Astrocyte of the spinal cord (primary cell): ENCODE measurements around the gene OR2T35.
"Not testable (repeated sequence)": the region's sequence is repeated elsewhere in the genome, so short reads cannot be mapped to it uniquely, and the experiment has no call there.

Experiments used
- DNase-seq: peaks from one replicate; pipeline ENCODE4 v3.0.0; 2011; ENCODE audit warnings: low read depth, low spot score
- H3K4me3 ChIP-seq: 2 replicates; pipeline ENCODE4 v1.5.1; 2011; ENCODE audit warnings: low read depth, mild to moderate bottlenecking, low read length, moderate library complexity
- in situ Hi-C: cut with HindIII; loops from 2 replicates; pipeline ENCODE4 v1.10.0; 2017; ENCODE audit warnings: low sequenced_read_pairs
- TF ChIP-seq, protein P1 (sequence below): IDR thresholded peaks from 2 replicates; pipeline ENCODE4 v1.5.1; 2012; ENCODE audit warnings: low read depth, mild to moderate bottlenecking, low read length, inconsistent platforms

Gene OR2T35

DNA sequence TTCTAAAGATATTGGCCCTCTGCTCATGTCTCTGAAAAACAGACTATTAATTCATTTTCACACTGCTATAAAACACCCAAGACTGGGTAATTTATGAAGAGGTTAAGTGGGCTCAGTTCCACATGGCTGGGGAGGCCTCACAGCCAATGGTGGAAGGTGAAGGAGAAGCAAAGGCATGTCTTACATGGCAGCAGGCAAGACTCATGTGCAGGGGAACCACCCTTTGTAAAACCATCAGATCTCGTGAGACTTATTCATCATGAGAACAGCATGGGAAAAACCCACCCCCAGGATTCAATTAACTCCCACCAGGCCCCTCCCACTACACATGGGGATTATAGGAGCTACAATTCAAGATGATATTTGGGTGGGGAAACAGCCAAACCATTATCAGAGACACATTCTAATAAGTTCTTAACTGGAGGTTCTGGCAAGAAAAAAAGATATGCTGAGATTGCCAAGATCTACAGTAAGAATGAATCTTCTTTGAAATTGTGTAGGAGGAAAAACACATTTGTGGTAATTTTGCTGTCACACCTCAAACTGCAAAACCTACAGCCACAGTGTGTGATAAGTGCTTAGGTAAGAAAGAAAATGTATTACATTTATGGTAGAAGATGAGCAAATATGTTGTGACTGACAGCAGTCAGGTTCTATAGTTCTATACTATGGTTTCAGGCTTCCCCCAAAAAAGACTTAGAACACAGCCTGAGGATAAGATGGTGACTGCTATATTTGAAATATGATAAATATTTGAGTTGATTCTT is 3.9 kb upstream of the OR2T35 start:
- DNase-seq, in situ Hi-C loops, H3K4me3 ChIP-seq: not testable (repeated sequence)

DNA sequence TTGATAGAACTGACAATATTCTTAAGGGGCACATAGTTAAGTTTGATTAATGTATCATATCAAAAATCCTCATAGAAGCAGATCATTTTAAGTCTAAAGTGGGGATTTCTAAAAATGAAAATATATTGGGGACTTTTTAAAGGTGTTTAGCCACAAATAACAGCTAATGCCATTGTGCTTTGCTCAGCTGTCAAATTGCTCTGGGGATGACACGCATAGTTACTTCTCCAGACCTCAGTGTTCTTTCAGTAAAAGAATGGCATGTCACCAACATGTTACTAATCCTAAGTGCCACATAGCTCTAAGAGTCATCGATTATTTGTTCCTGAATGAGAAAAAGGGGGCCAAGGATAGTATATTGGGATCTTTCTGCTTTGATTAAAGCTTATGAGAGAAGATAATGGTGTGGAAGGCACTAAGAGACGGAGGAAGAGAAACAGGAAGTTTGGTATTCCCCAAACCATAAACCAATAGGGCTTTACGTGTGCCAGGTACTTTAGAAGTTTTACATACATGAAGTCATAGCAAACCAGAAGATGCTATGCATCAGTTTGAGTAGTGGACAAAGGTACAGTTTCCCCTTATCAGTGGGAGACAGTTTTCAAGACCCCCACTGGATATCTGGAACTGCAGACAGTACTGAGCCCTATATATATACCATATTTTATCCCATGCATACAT is 2.0 kb downstream of the OR2T35 start:
- H3K4me3 ChIP-seq, in situ Hi-C loops, DNase-seq: not testable (repeated sequence)

DNA sequence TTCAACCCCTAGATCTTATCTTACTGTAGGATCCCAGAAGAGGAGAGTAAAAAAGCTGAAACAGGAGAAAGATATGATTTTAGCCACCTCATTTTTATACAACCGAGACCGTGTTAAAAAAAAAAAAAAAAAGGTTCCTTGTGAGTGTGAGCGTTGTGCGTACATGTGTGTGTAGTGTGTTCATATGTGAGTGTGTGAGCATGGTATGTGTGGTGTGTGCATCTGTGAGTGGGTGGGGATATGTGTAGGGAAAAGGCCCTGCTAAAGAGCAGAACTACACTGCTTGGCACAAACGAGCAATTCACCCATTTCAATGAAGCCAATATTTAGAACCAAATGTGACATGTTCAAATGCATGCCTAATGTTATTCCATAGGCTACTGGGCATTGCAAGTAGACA is 3.5 kb downstream of the OR2T35 start:
- DNase-seq, H3K4me3 ChIP-seq, in situ Hi-C loops: not testable (repeated sequence)

DNA sequence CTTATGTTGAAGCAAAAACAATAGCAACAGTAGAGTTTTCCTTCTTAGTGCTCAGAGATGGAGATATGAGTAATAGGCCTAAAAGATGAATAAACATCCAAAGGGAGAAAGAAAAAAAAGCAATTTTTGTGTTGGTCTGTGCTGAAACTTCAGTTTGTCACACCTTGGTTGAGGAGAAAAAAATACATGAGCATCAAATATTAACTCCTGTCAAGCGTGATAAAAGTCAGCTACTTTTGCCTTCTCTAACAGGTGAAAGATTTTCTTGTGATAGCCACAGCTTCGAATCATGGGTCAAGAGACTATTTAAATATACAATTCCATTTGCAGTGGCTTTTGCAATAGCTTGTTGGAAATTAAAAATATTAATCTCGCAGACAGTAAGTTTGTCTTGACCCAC is 4.2 kb downstream of the OR2T35 start:
- in situ Hi-C loops, DNase-seq, H3K4me3 ChIP-seq: not testable (repeated sequence)

DNA sequence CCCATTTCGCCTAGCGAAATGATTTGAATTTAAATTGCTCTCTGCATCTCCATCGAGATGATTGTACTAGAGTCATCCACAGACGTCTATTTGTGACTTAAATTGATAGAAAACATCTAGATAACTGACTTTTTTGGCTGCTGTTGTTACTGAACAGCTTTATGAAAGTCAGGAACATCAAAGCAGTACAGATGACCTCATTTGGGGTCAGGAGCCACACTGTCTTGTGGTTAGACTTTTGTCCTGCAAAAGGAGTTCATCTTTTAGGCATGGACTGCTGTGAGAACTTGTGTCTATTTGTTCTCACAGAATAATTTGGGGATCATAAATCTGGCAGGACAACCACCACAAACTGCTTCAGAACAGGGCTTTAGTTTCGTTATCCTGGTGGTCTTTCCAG is 5.4 kb downstream of the OR2T35 start:
- in situ Hi-C loops, H3K4me3 ChIP-seq, DNase-seq: not testable (repeated sequence)

DNA sequence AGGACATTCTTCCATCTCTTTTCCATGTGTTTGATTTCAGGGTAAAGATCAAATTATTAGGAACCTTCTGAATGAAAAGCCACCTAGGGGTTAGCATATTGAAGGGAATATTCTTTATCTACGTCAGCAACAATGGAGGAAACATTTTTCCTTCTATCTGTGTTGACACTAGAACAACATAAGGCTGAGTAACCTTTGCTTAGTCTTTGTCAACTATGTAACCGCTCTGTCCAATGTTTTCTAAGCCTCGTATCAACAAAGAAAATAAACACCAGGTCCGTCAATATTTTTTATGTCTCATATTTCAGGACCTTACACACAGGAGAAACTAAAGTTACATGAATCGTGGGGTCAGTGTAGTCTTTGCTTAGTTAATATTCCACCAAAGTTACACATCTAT is 8.5 kb downstream of the OR2T35 start:
- in situ Hi-C loops, DNase-seq: not testable (repeated sequence)

DNA sequence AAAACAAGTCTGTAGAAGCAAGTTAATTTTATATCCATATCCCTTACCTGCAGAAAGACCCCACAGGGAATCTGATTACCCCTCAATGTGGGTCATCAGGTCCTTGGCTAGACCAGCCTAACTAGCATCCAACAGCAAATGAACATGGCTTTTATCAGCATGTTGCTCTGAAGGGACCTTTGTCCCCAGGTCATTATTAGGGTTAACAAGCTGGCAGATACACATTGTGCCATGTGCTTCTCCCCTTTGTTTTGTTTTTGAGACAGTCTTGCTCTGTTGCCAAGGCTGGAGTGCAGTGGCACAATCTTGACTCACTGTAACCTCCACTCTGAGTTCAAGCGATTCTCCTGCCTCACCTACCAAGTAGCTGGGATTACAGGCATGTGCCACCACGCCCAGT is 10.1 kb downstream of the OR2T35 start, which contains the start of gene OR2T11:
Gene OR2T11, minus strand, starts transcription at position 101 of the 400 bp plus-strand sequence. CDS start 7,963 bp downstream, outside the sequence.
- H3K4me3 ChIP-seq, DNase-seq, in situ Hi-C loops: not testable (repeated sequence)

More for the DNA sequence above, 8.5 kb downstream of the OR2T35 start:
- H3K4me3 ChIP-seq, result not testable (repeated sequence)

DNA sequence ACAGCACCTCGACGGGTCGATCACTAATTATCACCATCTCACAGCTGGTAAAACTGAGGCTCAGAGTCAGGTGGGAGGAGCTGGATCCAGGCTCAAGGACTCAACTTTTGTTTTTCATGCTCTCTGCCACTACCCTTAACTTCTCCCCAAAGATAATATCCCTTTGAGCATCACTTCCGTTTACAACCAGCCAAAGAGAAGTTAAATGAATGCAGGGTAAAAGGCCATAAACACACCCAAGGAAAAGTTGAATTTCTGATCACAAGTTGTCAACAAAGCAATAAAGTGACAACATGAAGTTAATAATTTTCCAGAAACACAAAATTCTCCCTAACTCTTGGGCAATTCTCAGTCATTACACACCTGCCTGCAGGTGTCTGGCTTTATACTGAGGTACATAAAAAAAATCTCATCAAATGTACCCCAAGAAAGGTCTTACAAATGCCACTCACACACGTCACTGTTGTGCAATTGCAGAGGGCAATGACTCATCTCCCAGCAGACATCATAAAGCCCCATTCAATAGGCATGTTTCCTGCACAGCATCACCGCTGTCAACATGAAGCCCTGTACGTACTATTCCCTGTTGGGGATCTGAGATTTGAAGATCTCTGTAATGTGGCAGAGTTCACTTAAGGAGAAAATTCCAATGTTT is 13.6 kb downstream of the OR2T35 start:
- in situ Hi-C loops, result no loop called here
- TF ChIP-seq, protein P1, sequence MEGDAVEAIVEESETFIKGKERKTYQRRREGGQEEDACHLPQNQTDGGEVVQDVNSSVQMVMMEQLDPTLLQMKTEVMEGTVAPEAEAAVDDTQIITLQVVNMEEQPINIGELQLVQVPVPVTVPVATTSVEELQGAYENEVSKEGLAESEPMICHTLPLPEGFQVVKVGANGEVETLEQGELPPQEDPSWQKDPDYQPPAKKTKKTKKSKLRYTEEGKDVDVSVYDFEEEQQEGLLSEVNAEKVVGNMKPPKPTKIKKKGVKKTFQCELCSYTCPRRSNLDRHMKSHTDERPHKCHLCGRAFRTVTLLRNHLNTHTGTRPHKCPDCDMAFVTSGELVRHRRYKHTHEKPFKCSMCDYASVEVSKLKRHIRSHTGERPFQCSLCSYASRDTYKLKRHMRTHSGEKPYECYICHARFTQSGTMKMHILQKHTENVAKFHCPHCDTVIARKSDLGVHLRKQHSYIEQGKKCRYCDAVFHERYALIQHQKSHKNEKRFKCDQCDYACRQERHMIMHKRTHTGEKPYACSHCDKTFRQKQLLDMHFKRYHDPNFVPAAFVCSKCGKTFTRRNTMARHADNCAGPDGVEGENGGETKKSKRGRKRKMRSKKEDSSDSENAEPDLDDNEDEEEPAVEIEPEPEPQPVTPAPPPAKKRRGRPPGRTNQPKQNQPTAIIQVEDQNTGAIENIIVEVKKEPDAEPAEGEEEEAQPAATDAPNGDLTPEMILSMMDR, result no peak
- H3K4me3 ChIP-seq, result no peak overlapping the region
- DNase-seq, result no peak

DNA sequence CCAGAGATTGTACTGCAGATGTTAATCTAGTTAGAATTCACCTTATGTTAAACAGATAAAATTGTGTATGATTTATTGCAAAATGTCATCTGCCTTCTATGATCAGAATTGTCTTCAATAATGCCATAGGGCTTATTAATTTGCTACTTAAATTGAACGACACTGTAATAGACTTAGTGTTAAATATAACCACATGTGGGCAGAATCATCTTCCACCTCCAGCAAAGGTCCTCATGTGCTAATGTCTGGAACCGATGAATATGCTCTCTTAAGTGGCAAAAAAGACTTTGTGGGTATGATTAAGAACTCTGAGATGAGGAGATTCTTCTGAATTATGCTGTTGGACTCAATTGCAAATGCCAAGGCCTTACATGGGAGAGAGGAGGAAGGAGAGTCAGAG is 14.5 kb downstream of the OR2T35 start:
- no peak for DNase-seq
- H3K4me3 ChIP-seq, result no peak overlapping the region
- TF ChIP-seq, protein P1, result no peak
- in situ Hi-C loops, result no loop called here

DNA sequence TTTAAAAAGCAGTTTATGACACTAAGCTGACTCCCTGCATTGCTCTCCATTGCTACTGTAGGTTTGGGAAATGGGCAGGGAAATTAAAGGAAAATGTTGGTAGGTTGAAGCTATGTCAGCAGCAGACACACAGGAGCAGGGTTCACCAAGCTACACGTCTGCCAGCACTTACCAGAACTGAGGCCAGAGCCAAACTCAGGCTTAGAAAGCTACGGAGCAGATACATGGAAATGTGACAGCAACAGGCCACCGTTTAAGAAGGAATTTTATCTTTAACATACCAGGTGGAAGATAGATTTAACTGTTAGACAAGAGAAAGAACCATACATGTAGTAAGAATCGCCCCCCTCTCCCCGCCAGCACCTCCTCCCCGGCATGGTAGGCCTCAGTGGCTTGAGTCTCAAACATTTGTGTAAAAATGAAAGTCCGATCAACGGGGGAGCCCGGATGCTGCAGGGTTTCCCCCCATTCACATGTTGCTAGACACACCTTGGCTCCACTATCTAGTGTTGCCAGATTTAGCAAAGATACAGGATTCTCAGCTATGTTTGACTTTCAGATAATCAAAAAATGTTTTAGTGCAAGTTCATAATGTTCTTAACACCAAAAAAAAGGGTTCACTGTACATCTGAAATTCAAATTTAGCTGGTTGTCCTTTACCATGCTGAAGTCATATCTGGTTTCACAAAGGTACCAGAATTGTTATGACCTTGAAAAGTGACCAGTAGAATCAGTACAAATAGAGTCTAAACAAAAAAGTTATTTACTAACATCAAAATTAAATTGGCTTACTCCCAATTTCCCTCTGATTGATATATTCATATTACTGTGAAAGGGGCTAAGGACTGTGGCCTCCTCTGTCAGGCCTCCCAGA is 16.9 kb downstream of the OR2T35 start:
- in situ Hi-C loops, result no loop called here
- no peak overlapping the region for H3K4me3 ChIP-seq
- DNase-seq, result no peak
- TF ChIP-seq, protein P1, result no peak
